Activated B cell treated with CpG ODN at 0.5 μM for 24 hours (primary cell): ENCODE data around the gene STARD5. TPM values are rescaled to one million over a fixed set of nuclear protein-coding genes. Genes with fewer than 3 reads are reported as not detected.
"Not testable (repeated sequence)": the region's sequence is repeated elsewhere in the genome, so short reads cannot be mapped to it uniquely, and the experiment has no call there.

ENCODE experiments used
- ATAC-seq: fragments of 200-7000 bp; cut with Tn5 transposase; one replicate; pipeline ENCODE4 v1.10.0; 2021; ENCODE audit warnings: low read depth, mild to moderate bottlenecking, moderate library complexity
- CTCF ChIA-PET: fragments of 350-600 bp; sonication (Branson Sonifier 250); formaldehyde crosslinking; loops from one replicate; lab custom pipeline; 2021; ENCODE audit warnings: antibody characterized with exemption; lab: Charles Lee
- POLR2A ChIA-PET: fragments of 350-600 bp; sonication (Branson Sonifier 250); formaldehyde crosslinking; loops from one replicate; lab custom pipeline; 2021; ENCODE audit warnings: antibody characterized with exemption; lab: Charles Lee
- DNase-seq: peaks from one replicate; pipeline ENCODE4 v3.0.0; 2022
- H3K27ac Mint-ChIP-seq: one replicate; pipeline ENCODE4 v1.8.0; 2020; ENCODE audit warnings: mixed read lengths
- H3K27me3 Mint-ChIP-seq: one replicate; pipeline ENCODE4 v1.8.0; 2021; ENCODE audit warnings: mixed read lengths
- H3K36me3 Mint-ChIP-seq: one replicate; pipeline ENCODE4 v1.8.0; 2021; ENCODE audit warnings: low read depth, mixed read lengths
- H3K4me1 Mint-ChIP-seq: one replicate; pipeline ENCODE4 v1.8.0; 2021; ENCODE audit warnings: mixed read lengths
- H3K4me3 Mint-ChIP-seq: one replicate; pipeline ENCODE4 v1.8.0; 2020; ENCODE audit warnings: mild to moderate bottlenecking, mixed read lengths
- H3K9me3 Mint-ChIP-seq: one replicate; pipeline ENCODE4 v1.8.0; 2020; ENCODE audit warnings: mixed read lengths
- intact Hi-C: fragments of 100-400 bp; cut with micrococcal nuclease; formaldehyde crosslinking; loops from one replicate; pipeline ENCODE4 v1.15.1; 2024
- total RNA-seq: library from RNA; stranded (reverse); gene quantifications from 2 replicates; pipeline ENCODE4 v1.2.3, GENCODE V29; 2022
- TF ChIP-seq, protein P1 (sequence below): fragments of 200-600 bp; IDR thresholded peaks from one replicate; pipeline ENCODE4 v1.8.0; 2022; ENCODE audit warnings: antibody characterized with exemption, mild to moderate bottlenecking

The STARD5 gene
- total RNA-seq, 1 donor from 2014 or later: 14.3 TPM

GRCh38 chr15:81334768-81335435, 11.0 kb upstream of the STARD5 start:
- Mint-ChIP-seq H3K4me3 (no peak overlapping the region), H3K27me3 (no peaks in the 10 kb centered on the region), H3K9me3 (no peaks in the 10 kb centered on the region), H3K4me1 (peaks cover 22% of the 10 kb centered on the region), H3K27ac (no peak overlapping the region), H3K36me3 (no peaks in the 10 kb centered on the region)
- ChIA-PET CTCF (interaction anchor here (1.0 to 9.4 kb wide), 8 partner anchors 41 to 180 kb away, joined by 3 to 158 read pairs (median 5); no protein-coding TSS in a partner anchor), POLR2A (interaction anchor here (0.8 to 1.5 kb wide), 5 partner anchors 32 to 59 kb away, joined by 3 to 9 read pairs (median 3); no protein-coding TSS in a partner anchor)
- intact Hi-C loops: no loop called here
- DNase-seq: no peak
- TF ChIP-seq, protein P1, sequence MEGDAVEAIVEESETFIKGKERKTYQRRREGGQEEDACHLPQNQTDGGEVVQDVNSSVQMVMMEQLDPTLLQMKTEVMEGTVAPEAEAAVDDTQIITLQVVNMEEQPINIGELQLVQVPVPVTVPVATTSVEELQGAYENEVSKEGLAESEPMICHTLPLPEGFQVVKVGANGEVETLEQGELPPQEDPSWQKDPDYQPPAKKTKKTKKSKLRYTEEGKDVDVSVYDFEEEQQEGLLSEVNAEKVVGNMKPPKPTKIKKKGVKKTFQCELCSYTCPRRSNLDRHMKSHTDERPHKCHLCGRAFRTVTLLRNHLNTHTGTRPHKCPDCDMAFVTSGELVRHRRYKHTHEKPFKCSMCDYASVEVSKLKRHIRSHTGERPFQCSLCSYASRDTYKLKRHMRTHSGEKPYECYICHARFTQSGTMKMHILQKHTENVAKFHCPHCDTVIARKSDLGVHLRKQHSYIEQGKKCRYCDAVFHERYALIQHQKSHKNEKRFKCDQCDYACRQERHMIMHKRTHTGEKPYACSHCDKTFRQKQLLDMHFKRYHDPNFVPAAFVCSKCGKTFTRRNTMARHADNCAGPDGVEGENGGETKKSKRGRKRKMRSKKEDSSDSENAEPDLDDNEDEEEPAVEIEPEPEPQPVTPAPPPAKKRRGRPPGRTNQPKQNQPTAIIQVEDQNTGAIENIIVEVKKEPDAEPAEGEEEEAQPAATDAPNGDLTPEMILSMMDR: no peak
- no peak for ATAC-seq

DNA sequence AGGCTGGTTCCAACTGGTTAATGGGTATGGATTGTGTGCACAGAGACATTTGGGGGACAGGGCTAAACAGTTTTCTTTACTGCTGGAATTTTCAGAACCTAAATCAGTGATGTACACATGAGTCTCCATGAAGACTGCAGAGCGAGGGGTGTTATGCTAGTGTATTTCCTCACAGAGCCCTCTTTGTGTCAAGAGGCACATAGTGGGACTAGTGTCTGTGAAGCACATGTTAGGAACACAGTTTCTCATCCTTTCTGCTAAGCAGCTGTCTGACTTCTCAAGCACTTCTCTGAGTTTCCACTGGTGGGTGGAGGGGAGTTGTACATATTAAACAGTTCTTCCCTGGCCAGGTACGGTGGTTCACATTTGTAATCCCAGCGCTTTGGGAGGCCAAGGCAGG, 9.4 kb upstream of the STARD5 start:
- ATAC-seq (no peak), DNase-seq (no peak)
- no peaks in the 10 kb centered on the region for H3K36me3 Mint-ChIP-seq
- intact Hi-C loops: no loop called here
- peaks cover 22% of the 10 kb centered on the region for H3K4me1 Mint-ChIP-seq
- POLR2A ChIA-PET: interaction anchor here (0.7 to 1.9 kb wide), 3 partner anchors 29 to 42 kb away, joined by 4 to 6 read pairs (median 5); no protein-coding TSS in a partner anchor
- H3K4me3 Mint-ChIP-seq: no peak overlapping the region
- TF ChIP-seq, protein P1: no peak
- CTCF ChIA-PET: interaction anchor here (0.7 to 9.4 kb wide), 6 partner anchors 9 to 1729 kb away, joined by 3 to 158 read pairs (median 4); no protein-coding TSS in a partner anchor
- H3K27ac Mint-ChIP-seq: no peak overlapping the region
- H3K9me3 Mint-ChIP-seq: no peaks in the 10 kb centered on the region
- H3K27me3 Mint-ChIP-seq: no peaks in the 10 kb centered on the region

DNA sequence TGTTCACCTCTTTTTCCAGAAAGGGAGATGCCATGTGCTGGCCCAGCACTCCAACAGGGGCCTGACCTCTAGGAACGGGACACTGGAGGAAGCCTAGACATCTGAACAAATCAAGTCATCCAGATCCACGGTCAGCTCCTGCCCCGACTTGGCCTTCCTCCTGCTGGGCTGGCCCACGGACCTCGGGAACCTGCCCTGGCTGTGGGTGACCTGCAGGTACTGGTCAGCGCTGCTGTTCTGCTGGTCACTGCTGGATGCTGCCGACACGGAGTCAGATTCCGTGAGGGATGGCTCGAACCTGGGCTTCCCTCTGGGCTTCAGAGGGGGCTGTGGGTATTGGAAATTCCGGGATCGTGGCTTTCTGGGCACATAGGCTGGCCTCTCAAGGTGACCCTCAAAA, 8.4 kb upstream of the STARD5 start:
- Mint-ChIP-seq H3K27ac (no peak overlapping the region), H3K9me3 (no peaks in the 10 kb centered on the region), H3K27me3 (no peaks in the 10 kb centered on the region), H3K4me3 (no peak overlapping the region), H3K36me3 (no peaks in the 10 kb centered on the region), H3K4me1 (peaks cover 22% of the 10 kb centered on the region)
- POLR2A ChIA-PET: interaction anchor here (1.3 to 1.9 kb wide), 2 partner anchors 28 to 31 kb away, joined by 3 to 6 read pairs; no protein-coding TSS in a partner anchor
- ATAC-seq (no peak), DNase-seq (no peak)
- intact Hi-C loops: no loop called here
- CTCF ChIA-PET: interaction anchor here (0.7 to 9.4 kb wide), 3 partner anchors 30 to 66 kb away, joined by 4 to 158 read pairs (median 4); no protein-coding TSS in a partner anchor
- TF ChIP-seq, protein P1: no peak

GRCh38 chr15:81331600-81331999, 7.7 kb upstream of the STARD5 start:
- ChIA-PET POLR2A (interaction anchor here (1.2 to 1.9 kb wide), 3 partner anchors 27 to 41 kb away, joined by 3 to 6 read pairs (median 3); no protein-coding TSS in a partner anchor), CTCF (interaction anchor here (9.4 kb wide), 1 partner anchor 57 kb away, joined by 158 read pairs; no protein-coding TSS in a partner anchor)
- ATAC-seq (no peak), DNase-seq (no peak)
- TF ChIP-seq, protein P1: no peak
- Mint-ChIP-seq H3K27ac (no peak overlapping the region), H3K9me3 (no peaks in the 10 kb centered on the region), H3K36me3 (no peaks in the 10 kb centered on the region), H3K4me1 (peaks cover 20% of the 10 kb centered on the region), H3K27me3 (no peaks in the 10 kb centered on the region), H3K4me3 (no peak overlapping the region)
- intact Hi-C loops: no loop called here

DNA sequence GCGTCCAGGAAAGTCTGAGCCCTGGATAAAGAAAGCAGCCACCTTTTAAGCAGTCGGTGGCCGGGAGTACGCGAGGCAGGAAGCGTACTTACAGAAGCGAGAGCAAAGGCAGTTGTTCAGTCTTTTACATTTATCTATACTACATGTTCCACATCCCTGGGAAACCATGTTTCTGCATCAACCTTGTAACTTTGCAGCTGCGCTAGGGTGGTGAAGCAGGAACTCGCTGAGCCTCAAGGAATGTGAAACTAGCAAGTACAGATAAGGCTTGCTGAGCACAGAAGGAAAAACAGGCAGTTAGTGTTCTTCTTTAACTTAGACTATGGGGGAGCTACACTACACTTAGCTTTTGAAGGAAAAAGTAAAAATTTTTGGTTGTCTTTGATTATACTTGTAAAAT, 7.2 kb upstream of the STARD5 start:
- H3K36me3 Mint-ChIP-seq, H3K27me3 Mint-ChIP-seq, intact Hi-C loops, ATAC-seq, H3K9me3 Mint-ChIP-seq, H3K27ac Mint-ChIP-seq, DNase-seq: not testable (repeated sequence)
- Mint-ChIP-seq H3K4me1 (peaks cover 16% of the 10 kb centered on the region), H3K4me3 (peak overlapping the region; percentile 32)
- ChIA-PET POLR2A (interaction anchor here (1.2 to 1.3 kb wide), 2 partner anchors 30 to 41 kb away, joined by 3 read pairs; no protein-coding TSS in a partner anchor), CTCF (interaction anchor here (9.4 kb wide), 1 partner anchor 57 kb away, joined by 158 read pairs; no protein-coding TSS in a partner anchor)
